Right lobe of liver (tissue), 6 donors: ENCODE measurements around the gene GRID1. TPM values are rescaled to one million over a fixed set of nuclear protein-coding genes. Genes with fewer than 3 reads are reported as not detected.

Experiments
- ATAC-seq, 4 donors: fragments of 200-7000 bp; cut with Tn5 transposase; one replicate each; pipeline ENCODE4 v1.9.1; 2020; ENCODE audit warnings: mild to moderate bottlenecking in 4 of 4, moderate library complexity in 4 of 4
- DNase-seq, 3 donors: peaks; one replicate each; pipeline ENCODE4 v3.0.0-alpha.2; 2020
- H3K27ac ChIP-seq, 3 donors: fragments of 200-600 bp; one replicate each; pipeline ENCODE4 v1.8.0; 2022
- H3K27me3 ChIP-seq, 2 donors: fragments of 200-600 bp; one replicate each; pipeline ENCODE4 v1.8.0; 2022
- H3K36me3 ChIP-seq, 4 donors: fragments of 200-600 bp; sonication (generic) in 1 of 4; one replicate each; pipeline versions ENCODE4 v1.5.1 to v1.8.0; 2017 to 2022; ENCODE audit warnings: control low read depth in 1 of 4
- H3K4me1 ChIP-seq, 4 donors: fragments of 200-600 bp; sonication (generic) in 1 of 4; one replicate each; pipeline versions ENCODE4 v1.5.1 to v1.8.0; 2017 to 2022; ENCODE audit warnings: control low read depth in 1 of 4
- H3K4me3 ChIP-seq, 3 donors: fragments of 200-600 bp; one replicate each; pipeline ENCODE4 v1.8.0; 2022
- H3K9me3 ChIP-seq, 4 donors: fragments of 200-600 bp; sonication (generic) in 1 of 4; one replicate each; pipeline versions ENCODE4 v1.5.1 to v1.8.0; 2017 to 2022; ENCODE audit warnings: control low read depth in 1 of 4
- POLR2A ChIP-seq: fragments of 450-650 bp; IDR thresholded peaks from one replicate; pipeline ENCODE4 v1.6.1; 2017; ENCODE audit warnings: antibody characterized with exemption, mild to moderate bottlenecking
- WGBS: methylation state at CpG from one replicate; pipeline ENCODE4 v1.1.6; 2018; ENCODE audit warnings: low coverage, low lambda C conversion rate; ENCODE audit not compliant: insufficient coverage; ENCODE audit errors: missing lambda C conversion rate; 5-methylcytosine and 5-hydroxymethylcytosine counted together
- intact Hi-C, 2 donors: fragments of 100-400 bp; cut with DNase I; formaldehyde crosslinking; loops; one replicate each; pipeline versions ENCODE4 v1.11.2 to v1.14.1; 2022
- total RNA-seq, 6 experiments: library from RNA; depleted of rRNA in 2 of 6; stranded (reverse); fragments of >200 nt in 2 of 6; fragmentation: NEBNext Ultra II Directional in 3 of 6; extraction: Animal tissue kit (Norgen Biotek cat#: 25700) in 3 of 6; gene quantifications; one replicate each; pipeline versions ENCODE4 v1.1.0 to v1.2.4, GENCODE V29; 2016 to 2023
- TF ChIP-seq, protein P1 (sequence below), 4 donors: fragments of 200-600 bp in 3 of 4; fragments of 450-650 bp in 1 of 4; IDR thresholded peaks; one replicate each; pipeline versions ENCODE4 v1.5.1 to v1.8.0; 2016 to 2022; ENCODE audit warnings: antibody characterized with exemption in 4 of 4, mild to moderate bottlenecking in 2 of 4
- donor health status: DM: no; HTN: yes; CAD: no.
- donor health status: DM: no; HTN: no; CAD: no.
- donor health status: DM: no; HTN: no; CAD: no.
- donor health status: DM: no; HTN: yes; CAD: no.
- donor health status: DM: no; HTN: yes; CAD: no.

The GRID1 gene
- total RNA-seq, 6 experiments from 2014 or later: 0.05 to 1.9 (median 0.81) TPM

DNA sequence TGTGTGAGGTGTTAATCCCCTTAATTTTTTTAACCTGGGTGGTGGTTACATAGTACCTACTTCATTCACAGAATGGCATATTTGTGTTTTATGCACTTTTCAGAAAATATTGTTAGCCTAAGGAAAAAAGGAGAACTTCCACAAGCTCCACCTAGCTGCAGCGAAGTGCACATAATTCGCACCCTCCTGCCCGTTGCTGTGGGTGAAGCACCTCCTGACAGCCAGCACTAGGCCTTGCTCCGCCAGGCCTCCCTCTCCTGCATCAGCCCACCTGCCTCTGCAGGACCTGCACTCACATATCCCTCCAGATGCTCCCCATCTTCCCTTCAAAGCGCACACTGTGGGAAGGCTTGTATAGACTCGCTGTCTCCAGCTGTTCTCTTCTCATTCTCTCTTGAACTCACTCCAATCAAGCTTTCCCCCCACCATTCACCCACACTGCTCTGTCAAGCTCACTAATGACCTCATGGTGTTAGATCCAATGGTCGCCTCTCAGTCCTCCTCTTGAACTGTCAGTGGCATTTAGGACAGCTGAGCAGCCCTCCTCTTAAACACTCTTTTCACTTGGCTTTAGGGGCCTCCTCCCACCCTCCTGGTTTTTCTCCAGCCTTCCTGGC lies 20.7 kb upstream of the GRID1 start:
- H3K27ac ChIP-seq: no peak overlapping the region
- ATAC-seq: no peak
- 81% methylated on average over 7 of the region's 7 CpGs for WGBS
- H3K4me1 ChIP-seq: no peaks in the 10 kb centered on the region
- no peaks in the 10 kb centered on the region for H3K27me3 ChIP-seq
- H3K36me3 ChIP-seq: no peaks in the 10 kb centered on the region
- TF ChIP-seq, protein P1, sequence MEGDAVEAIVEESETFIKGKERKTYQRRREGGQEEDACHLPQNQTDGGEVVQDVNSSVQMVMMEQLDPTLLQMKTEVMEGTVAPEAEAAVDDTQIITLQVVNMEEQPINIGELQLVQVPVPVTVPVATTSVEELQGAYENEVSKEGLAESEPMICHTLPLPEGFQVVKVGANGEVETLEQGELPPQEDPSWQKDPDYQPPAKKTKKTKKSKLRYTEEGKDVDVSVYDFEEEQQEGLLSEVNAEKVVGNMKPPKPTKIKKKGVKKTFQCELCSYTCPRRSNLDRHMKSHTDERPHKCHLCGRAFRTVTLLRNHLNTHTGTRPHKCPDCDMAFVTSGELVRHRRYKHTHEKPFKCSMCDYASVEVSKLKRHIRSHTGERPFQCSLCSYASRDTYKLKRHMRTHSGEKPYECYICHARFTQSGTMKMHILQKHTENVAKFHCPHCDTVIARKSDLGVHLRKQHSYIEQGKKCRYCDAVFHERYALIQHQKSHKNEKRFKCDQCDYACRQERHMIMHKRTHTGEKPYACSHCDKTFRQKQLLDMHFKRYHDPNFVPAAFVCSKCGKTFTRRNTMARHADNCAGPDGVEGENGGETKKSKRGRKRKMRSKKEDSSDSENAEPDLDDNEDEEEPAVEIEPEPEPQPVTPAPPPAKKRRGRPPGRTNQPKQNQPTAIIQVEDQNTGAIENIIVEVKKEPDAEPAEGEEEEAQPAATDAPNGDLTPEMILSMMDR (IDR thresholded peaks at IDR 0.05): no peak
- TF ChIP-seq POLR2A: no peak
- peak in 1 of 3 donors; percentile 23 for DNase-seq
- H3K4me3 ChIP-seq: no peak overlapping the region
- intact Hi-C loops: no loop called here
- no peaks in the 10 kb centered on the region for H3K9me3 ChIP-seq

DNA sequence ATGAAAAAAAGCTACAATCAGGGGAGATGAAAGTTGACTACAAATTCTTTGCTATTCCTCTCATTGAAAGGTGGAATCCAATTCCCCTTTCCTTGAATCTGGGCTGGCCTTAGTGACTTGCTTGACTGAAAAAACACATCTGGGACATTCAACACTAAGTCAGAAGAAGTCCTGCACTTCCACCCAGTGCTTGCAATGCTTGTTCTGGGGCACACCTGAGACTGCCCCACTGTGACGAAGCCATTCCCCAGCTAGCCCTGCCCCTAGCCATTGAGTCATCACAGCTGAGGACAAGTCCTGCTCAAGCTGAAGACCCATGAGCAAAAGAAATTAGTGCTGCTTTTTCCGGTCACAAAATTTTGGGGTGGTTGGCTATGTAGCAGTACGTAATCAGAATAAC lies 19.2 kb upstream of the GRID1 start:
- no peaks in the 10 kb centered on the region for H3K27me3 ChIP-seq
- DNase-seq (no peak), ATAC-seq (no peak)
- TF ChIP-seq POLR2A: no peak
- TF ChIP-seq, protein P1 (IDR thresholded peaks at IDR 0.05): no peak
- H3K36me3 ChIP-seq: no peaks in the 10 kb centered on the region
- H3K4me3 ChIP-seq: no peak overlapping the region
- no peaks in the 10 kb centered on the region for H3K9me3 ChIP-seq
- no peaks in the 10 kb centered on the region for H3K4me1 ChIP-seq
- WGBS: 71% methylated on average over 3 of the region's 3 CpGs
- intact Hi-C loops: no loop called here
- H3K27ac ChIP-seq: no peak overlapping the region

DNA sequence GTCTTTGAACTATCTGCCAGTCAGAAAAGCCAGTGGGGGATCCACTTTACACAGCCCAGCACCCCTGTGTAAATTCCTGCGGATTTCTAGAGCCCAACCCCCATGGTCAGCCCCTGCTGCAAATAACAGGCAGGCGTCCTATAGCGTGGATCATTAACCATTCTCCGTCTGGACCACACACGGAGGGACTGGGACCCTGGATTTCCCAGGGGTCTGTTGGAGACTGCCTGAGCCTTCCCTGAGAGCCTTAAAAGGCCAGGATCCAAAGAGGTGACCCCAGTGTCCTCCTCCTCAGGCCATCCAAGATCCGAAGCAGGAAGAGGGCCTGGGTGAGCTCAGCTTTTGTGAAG lies 11.2 kb upstream of the GRID1 start:
- TF ChIP-seq, protein P1 (IDR thresholded peaks at IDR 0.05): no peak
- no peak for TF ChIP-seq POLR2A
- no peak overlapping the region for H3K4me3 ChIP-seq
- no peaks in the 10 kb centered on the region for H3K36me3 ChIP-seq
- intact Hi-C loops: loop anchor here (10.0 kb wide), 2 partner anchors 273 to 593 kb away; no protein-coding TSS in a partner anchor
- no peak overlapping the region for H3K27ac ChIP-seq
- 49% methylated on average over 6 of the region's 6 CpGs for WGBS
- H3K27me3 ChIP-seq: no peaks in the 10 kb centered on the region
- H3K9me3 ChIP-seq: no peaks in the 10 kb centered on the region
- no peak for ATAC-seq
- peak in 1 of 3 donors; percentile 27 for DNase-seq
- H3K4me1 ChIP-seq: peaks cover 0 to 4% (median 0%) of the 10 kb centered on the region in 4 donors

DNA sequence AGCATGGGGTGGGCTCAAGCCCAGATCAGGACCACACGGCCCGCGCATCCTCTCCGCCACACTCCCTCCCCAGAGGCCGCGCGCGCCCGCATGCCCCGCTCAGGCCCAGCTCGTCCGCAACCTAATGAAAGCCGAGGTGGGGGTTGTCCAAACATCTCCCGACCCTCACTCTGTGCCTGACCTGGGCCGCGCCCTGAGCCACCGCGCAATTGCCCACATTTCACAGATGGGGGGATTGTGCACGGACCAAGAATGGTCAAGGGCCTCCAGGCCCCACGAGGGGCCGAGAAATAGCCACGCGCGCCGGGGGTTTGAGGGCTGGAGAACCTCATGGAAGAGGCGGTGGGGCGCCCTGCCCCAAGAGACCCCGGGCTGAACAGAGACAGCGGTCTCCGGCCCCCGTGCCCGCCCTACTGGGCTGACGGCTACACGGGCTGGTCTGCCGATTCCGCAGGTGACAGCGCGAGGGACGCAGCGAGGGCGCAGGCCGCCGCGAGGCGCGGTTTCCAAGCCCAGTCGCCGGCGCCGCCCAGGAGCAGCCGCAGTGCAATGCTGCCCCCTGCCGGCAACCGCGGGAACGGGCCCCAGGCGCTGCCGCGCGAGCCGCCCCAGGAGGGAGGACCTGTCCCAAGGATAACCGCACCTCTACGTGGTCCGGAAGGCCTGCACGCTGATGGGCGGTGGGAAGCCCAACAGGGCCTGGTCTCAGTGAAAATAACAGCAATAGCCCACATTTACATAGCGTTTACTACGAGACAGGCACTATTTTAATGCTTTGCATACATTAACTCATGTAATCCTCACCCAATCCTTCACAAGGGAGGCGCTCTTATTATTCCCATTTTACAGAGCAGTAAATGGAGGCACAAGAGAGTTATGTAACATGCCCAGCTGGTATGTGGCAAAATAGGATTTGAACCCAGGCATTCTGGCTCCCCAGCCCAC lies 10.5 kb upstream of the GRID1 start:
- 16% methylated on average over 6 of the region's 68 CpGs for WGBS
- peak; percentile 95 to 99 (median 98) for ATAC-seq
- Histone ChIP-seq H3K9me3 (no peaks in the 10 kb centered on the region), H3K4me3 (peak overlapping the region in 1 of 3 donors; percentile 24), H3K27ac (no peak overlapping the region), H3K27me3 (no peaks in the 10 kb centered on the region), H3K36me3 (no peaks in the 10 kb centered on the region), H3K4me1 (peaks cover 0 to 4% (median 0%) of the 10 kb centered on the region in 4 donors)
- intact Hi-C loops: loop anchor here (10.0 kb wide), 2 partner anchors 272 to 592 kb away; no protein-coding TSS in a partner anchor
- DNase-seq: peak; percentile 80 to 81 (median 80)
- TF ChIP-seq, protein P1 (IDR thresholded peaks at IDR 0.05): peak; percentile 99 to 100 (median 100)
- TF ChIP-seq POLR2A: no peak
